ENCODE results near the gene NR5A2. TPM values are rescaled to one million over a fixed set of nuclear protein-coding genes. Genes with fewer than 3 reads are reported as not detected.

NR5A2 gene
- total RNA-seq, 1 experiment from 2014 or later, result 2.1 TPM

DNA sequence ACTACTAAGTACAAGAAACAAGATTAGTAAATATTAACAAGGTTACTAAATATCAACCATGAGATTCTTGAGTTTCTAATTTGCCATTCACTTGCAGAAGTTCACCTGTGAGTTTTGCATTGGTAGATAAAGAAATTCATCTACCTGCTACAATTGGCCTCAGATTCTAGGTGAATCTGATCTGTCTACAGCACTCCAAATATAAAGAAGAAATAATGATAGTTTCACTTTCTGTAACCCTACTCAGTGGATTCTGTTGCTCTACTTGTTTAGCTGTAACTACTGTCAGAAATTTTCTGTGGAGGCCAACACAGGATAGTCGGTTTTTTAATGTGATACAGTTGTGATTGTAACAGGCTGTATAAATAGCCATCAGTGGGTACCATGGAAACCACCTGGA is 118.6 kb downstream of the NR5A2 start:
- Histone ChIP-seq H3K79me2 (ENCODE audit: low read depth) (no peaks in the 10 kb centered on the region), H3K27ac (no peak overlapping the region), H3K9me3 (ENCODE audit: insufficient read depth, low read depth) (no peaks in the 10 kb centered on the region), H3K4me1 (replicated peaks; ENCODE audit: insufficient read depth) (peaks cover 14% of the 10 kb centered on the region), H3K27me3 (ENCODE audit: insufficient read depth, low read depth) (no peaks in the 10 kb centered on the region), H3K36me3 (ENCODE audit: low read depth) (no peaks in the 10 kb centered on the region), H4K20me1 (ENCODE audit: insufficient read depth) (no peaks in the 10 kb centered on the region), H2AFZ (no peak overlapping the region), H3K4me3 (no peak overlapping the region), H3K9me2 (ENCODE audit: insufficient read depth) (peaks cover 3% of the 10 kb centered on the region; the same call in 1 of the 2 replicates), H3F3A (ENCODE audit: insufficient read depth, low read depth) (peaks cover 14% of the 10 kb centered on the region; the same call in 1 of the 2 replicates), H3K4me2 (no peak overlapping the region)
- POLR2A ChIA-PET (ENCODE audit: unreplicated experiment), result no interaction called here
- no TSS peak for BruUV-seq (replicated peaks)
- DNase-seq, result no peak
- intact Hi-C loops (cut with micrococcal nuclease; ENCODE audit: unreplicated experiment), result no loop called here
- CTCF ChIA-PET, result no interaction called here
- TF ChIP-seq, protein P1, sequence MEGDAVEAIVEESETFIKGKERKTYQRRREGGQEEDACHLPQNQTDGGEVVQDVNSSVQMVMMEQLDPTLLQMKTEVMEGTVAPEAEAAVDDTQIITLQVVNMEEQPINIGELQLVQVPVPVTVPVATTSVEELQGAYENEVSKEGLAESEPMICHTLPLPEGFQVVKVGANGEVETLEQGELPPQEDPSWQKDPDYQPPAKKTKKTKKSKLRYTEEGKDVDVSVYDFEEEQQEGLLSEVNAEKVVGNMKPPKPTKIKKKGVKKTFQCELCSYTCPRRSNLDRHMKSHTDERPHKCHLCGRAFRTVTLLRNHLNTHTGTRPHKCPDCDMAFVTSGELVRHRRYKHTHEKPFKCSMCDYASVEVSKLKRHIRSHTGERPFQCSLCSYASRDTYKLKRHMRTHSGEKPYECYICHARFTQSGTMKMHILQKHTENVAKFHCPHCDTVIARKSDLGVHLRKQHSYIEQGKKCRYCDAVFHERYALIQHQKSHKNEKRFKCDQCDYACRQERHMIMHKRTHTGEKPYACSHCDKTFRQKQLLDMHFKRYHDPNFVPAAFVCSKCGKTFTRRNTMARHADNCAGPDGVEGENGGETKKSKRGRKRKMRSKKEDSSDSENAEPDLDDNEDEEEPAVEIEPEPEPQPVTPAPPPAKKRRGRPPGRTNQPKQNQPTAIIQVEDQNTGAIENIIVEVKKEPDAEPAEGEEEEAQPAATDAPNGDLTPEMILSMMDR (conservative IDR thresholded peaks at IDR 0.05), result no peak
- TF ChIP-seq EZH2 (IDR thresholded peaks at IDR 0.05; ENCODE audit: low read depth), result no peak

DNA sequence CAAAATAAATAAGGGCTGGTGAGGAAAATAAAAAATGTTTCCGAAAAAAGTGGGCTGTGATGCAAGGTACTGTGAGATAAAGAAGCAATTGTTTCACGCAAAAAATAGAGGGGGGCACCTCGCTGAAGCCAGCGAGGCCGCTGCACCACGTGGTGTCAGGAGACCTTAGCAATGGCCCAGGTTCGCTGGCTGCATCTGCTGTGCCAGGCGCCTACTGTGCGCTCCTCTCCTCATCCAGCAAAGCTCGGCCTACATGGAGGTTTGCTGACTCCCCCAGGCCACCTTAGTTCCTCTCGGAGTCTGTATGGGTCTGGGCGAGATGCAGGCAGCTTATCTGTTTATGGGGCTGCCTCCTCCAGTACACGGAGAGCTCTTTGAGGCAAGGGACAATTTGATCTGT is 119.6 kb downstream of the NR5A2 start:
- H3K4me1 ChIP-seq (replicated peaks; ENCODE audit: insufficient read depth), result peaks cover 18% of the 10 kb centered on the region
- DNase-seq, result no peak
- BruUV-seq (replicated peaks), result no TSS peak
- peaks cover 16% of the 10 kb centered on the region; the same call in 1 of the 2 replicates for H3F3A ChIP-seq (ENCODE audit: insufficient read depth, low read depth)
- no peaks in the 10 kb centered on the region for H3K27me3 ChIP-seq (ENCODE audit: insufficient read depth, low read depth)
- H3K36me3 ChIP-seq (ENCODE audit: low read depth), result no peaks in the 10 kb centered on the region
- H4K20me1 ChIP-seq (ENCODE audit: insufficient read depth), result no peaks in the 10 kb centered on the region
- H3K4me3 ChIP-seq, result no peak overlapping the region
- TF ChIP-seq, protein P1 (conservative IDR thresholded peaks at IDR 0.05), result no peak
- no peak for TF ChIP-seq EZH2 (IDR thresholded peaks at IDR 0.05; ENCODE audit: low read depth)
- CTCF ChIA-PET, result no interaction called here
- POLR2A ChIA-PET (ENCODE audit: unreplicated experiment), result interaction anchor here (0.6 kb wide), 1 partner anchor 109 kb away, joined by 3 read pairs; no protein-coding TSS in a partner anchor
- no peaks in the 10 kb centered on the region for H3K9me3 ChIP-seq (ENCODE audit: insufficient read depth, low read depth)
- intact Hi-C loops (cut with micrococcal nuclease; ENCODE audit: unreplicated experiment), result no loop called here
- H2AFZ ChIP-seq, result no peak overlapping the region
- H3K4me2 ChIP-seq, result no peak overlapping the region
- H3K9me2 ChIP-seq (ENCODE audit: insufficient read depth), result no peaks in the 10 kb centered on the region
- H3K79me2 ChIP-seq (ENCODE audit: low read depth), result no peaks in the 10 kb centered on the region
- no peak overlapping the region for H3K27ac ChIP-seq

DNA sequence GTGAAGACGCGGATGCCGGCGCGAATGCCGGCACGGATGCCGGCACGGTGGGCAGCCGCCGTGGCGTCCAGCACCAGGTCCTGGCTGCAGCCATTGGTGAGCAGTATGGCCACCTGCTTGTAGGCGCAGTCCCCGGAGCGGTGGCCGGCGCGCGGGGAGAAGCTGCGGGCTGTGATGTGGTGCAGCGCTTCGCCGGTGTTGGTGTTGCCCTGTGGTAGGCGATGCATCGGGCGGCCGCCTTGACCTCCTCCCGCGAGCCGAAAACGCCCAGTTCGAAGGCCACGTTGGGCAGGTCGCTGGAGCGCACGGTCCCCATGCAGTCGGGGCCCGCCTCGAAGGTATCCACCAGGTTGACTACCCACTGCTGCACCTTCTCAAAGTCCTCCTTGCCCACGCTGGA is 120.2 kb downstream of the NR5A2 start:
- no peak for TF ChIP-seq EZH2 (IDR thresholded peaks at IDR 0.05; ENCODE audit: low read depth)
- TF ChIP-seq, protein P1 (conservative IDR thresholded peaks at IDR 0.05), result no peak
- Histone ChIP-seq H2AFZ (no peak overlapping the region), H3K4me2 (no peak overlapping the region), H3K4me3 (no peak overlapping the region), H3K27ac (no peak overlapping the region), H3F3A (ENCODE audit: insufficient read depth, low read depth) (peaks cover 16% of the 10 kb centered on the region; the same call in 1 of the 2 replicates), H3K9me2 (ENCODE audit: insufficient read depth) (no peaks in the 10 kb centered on the region), H4K20me1 (ENCODE audit: insufficient read depth) (no peaks in the 10 kb centered on the region), H3K36me3 (ENCODE audit: low read depth) (no peaks in the 10 kb centered on the region), H3K79me2 (ENCODE audit: low read depth) (no peaks in the 10 kb centered on the region), H3K9me3 (ENCODE audit: insufficient read depth, low read depth) (no peaks in the 10 kb centered on the region), H3K4me1 (replicated peaks; ENCODE audit: insufficient read depth) (peaks cover 18% of the 10 kb centered on the region), H3K27me3 (ENCODE audit: insufficient read depth, low read depth) (no peaks in the 10 kb centered on the region)
- POLR2A ChIA-PET (ENCODE audit: unreplicated experiment), result interaction anchor here (0.6 kb wide), 1 partner anchor 109 kb away, joined by 3 read pairs; no protein-coding TSS in a partner anchor
- no TSS peak for BruUV-seq (replicated peaks)
- CTCF ChIA-PET, result no interaction called here
- DNase-seq, result no peak
- intact Hi-C loops (cut with micrococcal nuclease; ENCODE audit: unreplicated experiment), result no loop called here

All from PC-9 (cell line).